Measurements from ENCODE around the gene RGS7.
"Not testable (repeated sequence)": the region's sequence is repeated elsewhere in the genome, so short reads cannot be mapped to it uniquely, and the experiment has no call there.

RGS7 gene

GRCh38 chr1:241331328-241332036 lies 25.5 kb downstream of the RGS7 start:
- no peak for DNase-seq (ENCODE audit: low spot score)

- no peak for DNase-seq (ENCODE audit: low spot score)
These were observed 26.2 kb downstream of the RGS7 start for GRCh38 chr1:241330619-241331327.

- DNase-seq (ENCODE audit: low spot score): no peak
These were observed 31.5 kb downstream of the RGS7 start for GRCh38 chr1:241325456-241325855.

DNA sequence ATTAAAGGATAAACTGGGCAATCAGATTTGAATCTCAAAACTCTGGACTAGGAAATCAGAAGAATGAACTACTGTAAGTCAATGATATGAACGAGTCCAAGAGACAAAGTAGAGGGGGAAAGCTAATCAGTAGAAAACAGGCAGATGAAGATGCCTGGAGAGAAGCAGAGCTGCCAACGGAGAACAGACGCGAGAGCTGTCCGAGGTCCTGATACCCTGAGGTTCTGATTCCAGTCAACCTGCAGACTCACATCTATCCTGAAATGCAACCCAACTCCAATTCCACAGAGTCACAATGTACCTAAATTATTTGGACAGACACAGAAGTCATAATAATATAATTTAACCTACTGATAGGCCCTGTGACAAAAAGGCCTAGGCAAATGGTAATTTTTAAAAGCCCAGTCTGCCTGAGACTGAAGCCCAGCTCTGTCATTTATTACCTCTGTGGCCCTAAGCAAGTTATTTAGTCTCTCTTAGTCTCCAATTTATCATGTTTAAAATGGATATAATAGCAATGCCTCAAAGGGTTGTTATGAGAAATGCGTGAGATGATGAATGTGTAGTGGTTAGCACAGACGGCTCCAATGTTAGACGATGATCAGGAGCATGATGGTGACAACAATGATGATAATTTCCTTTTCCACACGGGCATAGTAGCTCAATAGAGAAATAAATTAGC lies 33.4 kb downstream of the RGS7 start:
- no peak for DNase-seq (ENCODE audit: low spot score)

DNA sequence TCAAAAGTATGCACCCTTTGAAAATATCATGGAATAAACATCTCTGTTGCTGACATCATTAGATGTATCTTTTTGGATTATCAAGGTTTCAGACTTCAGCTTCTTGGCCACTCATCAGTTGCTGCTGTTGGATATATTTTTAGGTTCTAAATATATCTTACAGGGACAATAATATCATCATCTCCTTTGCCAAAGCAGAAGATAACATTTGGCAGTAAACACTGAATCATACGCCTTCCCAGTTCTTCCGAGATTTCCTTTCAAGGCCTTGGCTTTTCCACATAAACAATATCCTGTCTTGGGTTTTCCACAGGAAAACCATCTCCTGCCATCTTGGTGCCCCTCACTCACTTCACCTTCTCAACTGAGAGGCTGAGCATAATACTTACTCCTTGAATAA lies 39.3 kb downstream of the RGS7 start:
- no peak for DNase-seq (ENCODE audit: low spot score)

GRCh38 chr1:241316372-241316771 lies 40.6 kb downstream of the RGS7 start:
- DNase-seq (ENCODE audit: low spot score): no peak

GRCh38 chr1:241311056-241311746 lies 45.8 kb downstream of the RGS7 start:
- DNase-seq (ENCODE audit: low spot score): no peak

GRCh38 chr1:241310451-241310850 lies 46.6 kb downstream of the RGS7 start:
- DNase-seq (ENCODE audit: low spot score): no peak

DNA sequence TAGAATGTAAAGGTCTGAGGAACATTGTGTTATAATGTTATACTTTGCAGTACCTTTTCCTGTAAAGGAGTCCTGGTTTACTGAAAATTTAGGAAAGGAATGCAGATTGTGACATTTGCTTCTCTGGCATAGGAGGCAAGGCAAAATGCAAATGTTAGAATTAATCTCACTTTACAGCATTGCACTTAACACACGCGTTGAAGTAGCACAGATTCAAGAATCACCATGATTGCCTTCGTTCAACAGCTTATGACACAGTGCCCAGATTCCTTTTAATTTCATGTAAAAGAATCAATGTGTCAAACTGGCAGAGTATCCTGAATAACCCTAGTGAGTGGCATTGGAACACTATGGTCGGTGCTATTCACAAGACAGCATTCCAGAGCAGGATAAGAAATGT lies 47.4 kb downstream of the RGS7 start:
- no peak for DNase-seq (ENCODE audit: low spot score)

- no peak for DNase-seq (ENCODE audit: low spot score)
These were observed 48.5 kb downstream of the RGS7 start for GRCh38 chr1:241308471-241308870.

DNA sequence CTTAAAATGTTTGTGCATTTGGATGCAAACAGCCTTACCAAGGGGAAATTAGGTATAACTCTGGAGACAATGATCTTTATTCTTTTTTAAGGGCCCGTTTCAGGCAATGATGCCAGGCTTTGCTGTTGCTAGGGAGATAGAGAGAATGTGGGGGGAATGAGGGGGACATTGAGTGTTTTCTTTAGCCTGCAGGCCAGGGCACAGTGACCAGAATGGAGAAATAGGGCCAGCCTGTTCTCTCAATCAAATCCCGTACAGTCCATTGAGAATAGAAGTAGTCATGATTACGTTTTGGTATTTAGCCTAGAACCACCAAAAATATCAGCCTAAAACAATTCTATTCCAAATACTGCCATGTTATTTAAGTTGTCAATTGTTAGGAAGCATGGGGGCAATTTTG lies 49.0 kb downstream of the RGS7 start:
- DNase-seq (ENCODE audit: low spot score): peak; percentile 12

GRCh38 chr1:241306125-241306790 lies 50.7 kb downstream of the RGS7 start:
- no peak for DNase-seq (ENCODE audit: low spot score)

GRCh38 chr1:241302024-241302423 lies 55.0 kb downstream of the RGS7 start:
- not testable (repeated sequence) for DNase-seq (ENCODE audit: low spot score)

- no peak for DNase-seq (ENCODE audit: low spot score)
These were observed 57.7 kb downstream of the RGS7 start for GRCh38 chr1:241299347-241299746.

- DNase-seq (ENCODE audit: low spot score): no peak
These were observed 64.0 kb downstream of the RGS7 start for GRCh38 chr1:241292973-241293372.

DNA sequence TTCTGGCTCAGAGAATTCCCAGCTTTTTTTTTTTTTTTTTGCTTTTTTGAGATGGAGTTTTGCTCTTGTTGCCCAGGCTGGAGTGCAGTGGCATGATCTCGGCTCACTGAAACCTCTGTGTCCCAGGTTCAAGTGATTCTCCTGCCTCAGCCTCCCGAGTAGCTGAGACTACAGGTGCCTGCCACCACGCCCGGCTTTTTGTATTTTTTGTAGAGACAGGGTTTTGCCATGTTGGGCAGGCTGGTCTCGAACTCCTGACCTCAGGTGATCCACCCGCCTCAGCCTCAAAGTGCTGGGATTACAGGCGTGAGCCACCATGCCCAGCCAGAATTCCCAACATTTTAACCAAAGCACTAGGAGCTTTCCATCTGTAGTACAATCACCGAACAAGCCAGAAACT lies 65.5 kb downstream of the RGS7 start:
- DNase-seq (ENCODE audit: low spot score): not testable (repeated sequence)

DNA sequence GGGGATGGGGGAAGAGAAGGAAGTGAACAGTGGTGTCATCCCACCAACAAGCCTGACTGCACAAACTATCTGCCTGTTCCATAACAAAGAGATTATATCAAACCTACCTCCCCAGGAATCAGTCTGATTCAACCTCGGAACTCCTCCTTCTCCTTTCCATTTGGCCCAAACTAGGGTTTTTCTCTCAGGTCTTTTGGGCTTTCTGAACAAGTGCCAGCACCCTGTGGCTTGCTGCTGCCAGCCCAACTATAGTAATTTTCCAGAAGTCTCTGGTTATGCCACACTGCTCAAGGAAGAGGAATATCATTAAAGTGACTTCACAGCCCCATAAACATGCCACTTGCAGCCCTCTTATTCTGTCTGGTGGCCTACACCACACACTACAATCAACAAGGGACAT lies 70.5 kb downstream of the RGS7 start:
- no peak for DNase-seq (ENCODE audit: low spot score)

DNA sequence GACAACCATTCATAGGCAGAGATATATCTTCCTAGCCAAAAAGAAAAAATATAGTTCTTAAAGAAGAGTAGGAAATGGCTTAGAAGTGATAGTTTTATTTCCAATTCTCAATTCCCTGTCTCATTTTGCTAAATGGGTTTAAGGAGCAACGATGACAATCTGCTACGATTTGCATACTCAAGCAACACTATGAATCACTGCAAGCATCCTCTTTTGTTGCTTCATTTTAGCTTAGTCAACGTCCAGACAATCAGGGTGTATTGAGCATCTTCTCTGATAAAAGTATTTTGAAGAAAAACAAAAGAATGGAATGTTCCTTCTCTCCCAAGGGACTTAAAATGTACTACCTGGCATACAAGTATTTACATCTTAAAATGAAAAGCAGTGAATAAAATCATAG lies 80.6 kb downstream of the RGS7 start:
- DNase-seq (ENCODE audit: low spot score): no peak

GRCh38 chr1:241275981-241276380 lies 81.0 kb downstream of the RGS7 start:
- DNase-seq (ENCODE audit: low spot score): no peak

DNA sequence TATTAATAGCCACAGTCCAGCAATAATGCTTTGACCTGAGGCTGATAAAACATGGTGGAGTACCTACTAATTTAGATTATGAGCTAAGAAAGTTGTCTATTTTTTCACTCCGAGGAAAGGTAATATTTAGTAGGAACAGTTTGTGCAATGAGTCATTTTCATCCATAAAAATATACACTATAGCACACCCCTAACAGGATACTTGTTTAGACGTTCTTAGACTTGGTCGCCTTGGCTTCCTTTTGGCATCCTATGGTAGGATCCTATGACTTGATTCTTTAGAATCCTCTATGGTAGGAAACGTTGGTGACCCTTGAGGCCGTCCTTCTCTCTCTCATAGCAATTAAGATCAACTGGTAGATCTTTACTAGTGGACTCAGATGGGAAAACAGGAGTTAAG lies 81.8 kb downstream of the RGS7 start:
- no peak for DNase-seq (ENCODE audit: low spot score)

- DNase-seq (ENCODE audit: low spot score): no peak
These were observed 82.3 kb downstream of the RGS7 start for GRCh38 chr1:241274693-241275092.

DNA sequence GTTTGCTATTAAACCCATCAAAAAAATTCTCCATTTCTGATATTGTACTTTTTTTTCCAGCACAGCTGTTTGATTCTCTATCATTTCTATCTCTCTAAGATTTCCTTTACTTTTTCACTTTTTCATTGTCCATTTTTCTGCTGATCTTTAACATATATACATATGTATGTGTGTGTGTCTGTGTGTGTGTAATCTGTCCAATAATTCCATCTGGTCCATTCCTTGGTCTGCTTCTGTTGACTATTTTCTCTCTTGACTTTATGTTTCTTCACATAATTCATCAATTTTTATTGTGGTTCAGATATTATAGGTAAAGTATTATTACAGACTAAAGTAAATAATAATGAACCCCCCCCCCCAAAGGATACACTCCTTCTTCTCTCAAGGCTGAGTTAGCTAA lies 84.2 kb downstream of the RGS7 start:
- DNase-seq (ENCODE audit: low spot score): no peak

Data from pons (tissue), 1 donor.